K562 (cell line): ENCODE results near the gene KIF3A.

Source experiments
- KAT7 ChIP-seq: sonication (generic); formaldehyde crosslinking; IDR thresholded peaks from 2 replicates; pipeline ENCODE4 v1.8.0; 2022; ENCODE audit warnings: missing genetic modification reagents, mild to moderate bottlenecking, borderline replicate concordance
- TF ChIP-seq, protein P1 (sequence below): fragments of 150-350 bp; conservative IDR thresholded peaks from 2 replicates; pipeline ENCODE4 v1.6.1; 2014; ENCODE audit warnings: low read length
- TF ChIP-seq, protein P2 (sequence below): IDR thresholded peaks from 2 replicates; pipeline ENCODE4 v1.6.1; 2012; ENCODE audit warnings: low read depth, low read length, improper control_type of control experiment, borderline replicate concordance

DNA sequence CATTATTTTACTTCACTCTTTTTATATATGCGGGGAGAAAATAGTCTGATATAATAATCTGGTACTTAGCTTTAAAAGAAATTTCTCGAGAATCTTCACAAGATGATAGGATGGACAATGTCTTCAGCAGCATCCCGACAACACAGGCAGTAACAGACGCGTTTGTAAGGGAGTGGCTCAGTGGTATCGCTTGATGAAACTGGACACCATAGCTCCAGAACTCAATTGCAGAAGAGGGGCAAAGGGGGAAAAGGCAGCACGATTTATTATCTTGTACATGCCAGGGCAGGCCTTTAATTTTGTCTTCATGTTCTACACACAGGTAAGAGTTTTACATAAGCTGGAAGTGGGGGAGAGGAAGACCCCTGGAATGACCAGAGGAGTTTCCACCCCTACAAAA is 47.8 kb downstream of the KIF3A start:
- no peak for TF ChIP-seq KAT7 (CRISPR knock-in tag)
- TF ChIP-seq, protein P1, sequence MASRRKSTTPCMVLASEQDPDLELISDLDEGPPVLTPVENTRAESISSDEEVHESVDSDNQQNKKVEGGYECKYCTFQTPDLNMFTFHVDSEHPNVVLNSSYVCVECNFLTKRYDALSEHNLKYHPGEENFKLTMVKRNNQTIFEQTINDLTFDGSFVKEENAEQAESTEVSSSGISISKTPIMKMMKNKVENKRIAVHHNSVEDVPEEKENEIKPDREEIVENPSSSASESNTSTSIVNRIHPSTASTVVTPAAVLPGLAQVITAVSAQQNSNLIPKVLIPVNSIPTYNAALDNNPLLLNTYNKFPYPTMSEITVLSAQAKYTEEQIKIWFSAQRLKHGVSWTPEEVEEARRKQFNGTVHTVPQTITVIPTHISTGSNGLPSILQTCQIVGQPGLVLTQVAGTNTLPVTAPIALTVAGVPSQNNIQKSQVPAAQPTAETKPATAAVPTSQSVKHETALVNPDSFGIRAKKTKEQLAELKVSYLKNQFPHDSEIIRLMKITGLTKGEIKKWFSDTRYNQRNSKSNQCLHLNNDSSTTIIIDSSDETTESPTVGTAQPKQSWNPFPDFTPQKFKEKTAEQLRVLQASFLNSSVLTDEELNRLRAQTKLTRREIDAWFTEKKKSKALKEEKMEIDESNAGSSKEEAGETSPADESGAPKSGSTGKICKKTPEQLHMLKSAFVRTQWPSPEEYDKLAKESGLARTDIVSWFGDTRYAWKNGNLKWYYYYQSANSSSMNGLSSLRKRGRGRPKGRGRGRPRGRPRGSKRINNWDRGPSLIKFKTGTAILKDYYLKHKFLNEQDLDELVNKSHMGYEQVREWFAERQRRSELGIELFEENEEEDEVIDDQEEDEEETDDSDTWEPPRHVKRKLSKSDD: no peak
- TF ChIP-seq, protein P2, sequence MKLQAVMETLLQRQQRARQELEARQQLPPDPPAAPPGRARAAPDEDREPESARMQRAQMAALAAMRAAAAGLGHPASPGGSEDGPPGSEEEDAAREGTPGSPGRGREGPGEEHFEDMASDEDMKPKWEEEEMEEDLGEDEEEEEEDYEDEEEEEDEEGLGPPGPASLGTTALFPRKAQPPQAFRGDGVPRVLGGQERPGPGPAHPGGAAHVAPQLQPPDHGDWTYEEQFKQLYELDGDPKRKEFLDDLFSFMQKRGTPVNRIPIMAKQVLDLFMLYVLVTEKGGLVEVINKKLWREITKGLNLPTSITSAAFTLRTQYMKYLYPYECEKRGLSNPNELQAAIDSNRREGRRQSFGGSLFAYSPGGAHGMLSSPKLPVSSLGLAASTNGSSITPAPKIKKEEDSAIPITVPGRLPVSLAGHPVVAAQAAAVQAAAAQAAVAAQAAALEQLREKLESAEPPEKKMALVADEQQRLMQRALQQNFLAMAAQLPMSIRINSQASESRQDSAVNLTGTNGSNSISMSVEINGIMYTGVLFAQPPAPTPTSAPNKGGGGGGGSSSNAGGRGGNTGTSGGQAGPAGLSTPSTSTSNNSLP: no peak
